HG03103 (cell line): Measurements from ENCODE around the gene OXGR1.
"Not testable (repeated sequence)": the region's sequence is repeated elsewhere in the genome, so short reads cannot be mapped to it uniquely, and the experiment has no call there.

Experiments
- ATAC-seq: cut with Tn5 transposase; IDR thresholded peaks from one replicate; pipeline ENCODE4 v1.9.1; 2021; ENCODE audit warnings: low read depth; ENCODE audit not compliant: unreplicated experiment

Gene OXGR1

DNA sequence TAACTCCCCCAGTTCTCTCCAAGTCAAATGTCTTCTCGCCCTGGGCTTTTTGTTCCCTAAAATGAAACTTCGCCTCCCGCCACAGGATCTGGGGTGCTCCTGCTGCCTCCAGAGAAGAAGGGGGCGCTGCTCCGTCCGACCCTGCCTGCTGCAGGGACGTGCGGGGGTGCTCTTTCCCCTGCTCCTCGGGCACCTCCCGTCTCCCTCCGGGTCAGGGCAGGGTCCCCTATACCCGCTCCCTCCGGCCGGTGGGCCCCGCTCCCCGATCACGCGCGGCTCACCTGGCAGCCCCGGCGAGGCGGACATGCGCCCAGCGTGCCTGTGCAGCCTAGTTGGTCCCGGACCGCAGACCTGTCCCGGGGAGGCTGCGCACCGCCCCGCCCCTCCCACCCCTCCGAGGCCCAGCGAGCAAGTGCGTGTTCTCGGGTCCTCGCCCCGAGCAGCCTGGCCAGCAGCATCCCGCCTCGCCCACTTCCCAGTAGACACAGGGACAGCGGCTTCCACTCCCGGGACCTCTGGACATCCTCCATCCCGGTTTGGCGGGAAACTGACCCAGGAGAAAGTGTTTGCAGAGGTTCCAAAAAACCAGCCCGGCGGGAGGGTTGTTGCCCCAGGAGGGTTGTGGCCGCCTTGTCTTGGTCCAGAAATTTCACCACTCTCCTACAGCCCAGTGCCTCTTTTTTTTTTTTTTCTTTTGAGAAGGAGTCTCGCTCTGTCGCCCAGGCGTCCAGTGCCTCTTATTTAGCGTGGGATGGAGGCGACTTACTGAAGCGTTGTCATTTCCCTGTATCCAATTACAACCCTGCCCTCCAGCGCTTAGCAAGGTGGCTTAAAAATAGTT, at the start of gene OXGR1:
OXGR1 (minus strand) TSS at position 460 of the 841 bp plus-strand sequence. CDS start 6,717 bp downstream, outside the sequence.
- ATAC-seq: no peak

GRCh38 chr13:97043302-97043701, 49.0 kb upstream of the OXGR1 start:
- ATAC-seq: no peak

DNA sequence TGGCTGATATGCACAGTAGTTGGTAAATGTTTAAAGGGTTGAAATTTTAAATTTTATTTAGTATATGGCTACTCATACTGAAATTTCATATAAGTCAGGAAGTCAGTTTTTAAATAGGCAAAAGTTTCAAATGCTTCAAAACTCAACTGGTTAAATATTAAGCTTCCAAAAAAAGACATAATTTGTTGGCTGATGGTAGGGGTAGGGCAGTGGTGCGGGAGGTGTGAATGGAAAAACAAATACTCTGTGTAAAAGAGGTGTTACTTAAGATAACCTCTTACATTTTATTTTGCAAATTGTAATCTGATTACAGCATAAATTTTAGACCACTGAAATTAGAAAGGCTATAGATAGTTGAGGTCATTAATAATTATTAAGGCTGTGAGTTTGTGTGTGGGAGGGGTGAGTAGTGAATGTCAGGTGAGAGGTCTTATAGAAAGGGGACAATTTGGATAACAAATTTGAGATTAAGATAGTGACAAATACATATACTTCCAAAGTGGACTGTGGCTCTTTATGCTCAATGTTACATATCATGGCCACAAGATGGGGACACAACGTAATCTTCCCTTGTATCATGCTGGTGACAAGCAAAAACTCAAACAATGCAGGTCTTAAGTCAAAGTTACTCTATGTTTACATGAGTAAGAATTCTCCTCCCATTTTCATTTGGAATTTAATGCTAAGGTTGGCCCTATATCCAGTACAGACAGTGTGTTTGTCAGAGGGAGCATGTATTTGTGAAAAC, 36.6 kb upstream of the OXGR1 start:
- ATAC-seq: no peak

GRCh38 chr13:97028441-97029299, 34.4 kb upstream of the OXGR1 start:
- peak; percentile 59 for ATAC-seq

GRCh38 chr13:97027162-97027554, 32.9 kb upstream of the OXGR1 start:
- ATAC-seq: no peak

GRCh38 chr13:97026531-97027161, 32.4 kb upstream of the OXGR1 start:
- ATAC-seq: no peak

- ATAC-seq: not testable (repeated sequence)
These were observed 29.5 kb upstream of the OXGR1 start for GRCh38 chr13:97023812-97024211.

GRCh38 chr13:97023117-97023516, 28.8 kb upstream of the OXGR1 start:
- ATAC-seq: no peak

GRCh38 chr13:97021241-97021640, 27.0 kb upstream of the OXGR1 start:
- ATAC-seq: no peak

GRCh38 chr13:97020689-97021240, 26.5 kb upstream of the OXGR1 start:
- no peak for ATAC-seq

- ATAC-seq: no peak
These were observed 25.9 kb upstream of the OXGR1 start for GRCh38 chr13:97020194-97020593.

DNA sequence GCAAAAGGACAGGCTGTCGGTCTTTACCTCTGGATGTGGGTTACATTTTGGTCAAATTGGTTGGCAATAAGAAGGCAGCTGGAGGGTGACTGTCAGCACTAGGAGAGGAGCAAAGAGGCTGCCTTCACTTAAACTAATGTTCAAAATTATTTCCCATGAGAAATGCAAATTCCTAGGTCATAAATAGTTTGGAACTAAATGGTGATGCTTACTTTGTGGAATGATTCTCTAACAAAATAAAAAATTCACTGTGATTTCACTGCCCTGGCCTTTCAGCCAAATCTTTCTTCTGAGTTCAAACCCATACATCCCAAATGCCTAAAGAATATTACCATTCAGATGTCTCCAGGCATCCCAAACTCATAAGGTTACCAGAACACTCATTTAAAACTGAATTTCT, 25.0 kb upstream of the OXGR1 start:
- no peak for ATAC-seq

GRCh38 chr13:97018029-97018819, 23.9 kb upstream of the OXGR1 start:
- ATAC-seq: peak; percentile 86

DNA sequence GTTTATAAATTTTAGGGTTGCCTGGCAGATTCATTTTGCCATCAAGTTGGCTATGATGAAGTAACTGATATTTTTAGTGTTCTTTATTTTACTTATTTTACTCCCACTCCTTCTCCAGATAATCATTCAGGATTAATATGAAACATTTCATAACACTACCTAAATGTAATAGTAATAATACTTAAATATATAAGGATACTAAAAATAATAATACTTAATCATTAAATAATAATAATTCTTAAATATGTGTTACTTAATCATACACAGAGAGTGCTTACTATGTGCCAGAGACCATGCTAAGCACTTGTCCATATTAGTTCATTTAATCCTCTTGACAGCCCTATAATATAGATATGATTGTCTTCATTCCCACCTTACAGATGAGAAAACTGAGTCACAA, 23.0 kb upstream of the OXGR1 start:
- no peak for ATAC-seq

DNA sequence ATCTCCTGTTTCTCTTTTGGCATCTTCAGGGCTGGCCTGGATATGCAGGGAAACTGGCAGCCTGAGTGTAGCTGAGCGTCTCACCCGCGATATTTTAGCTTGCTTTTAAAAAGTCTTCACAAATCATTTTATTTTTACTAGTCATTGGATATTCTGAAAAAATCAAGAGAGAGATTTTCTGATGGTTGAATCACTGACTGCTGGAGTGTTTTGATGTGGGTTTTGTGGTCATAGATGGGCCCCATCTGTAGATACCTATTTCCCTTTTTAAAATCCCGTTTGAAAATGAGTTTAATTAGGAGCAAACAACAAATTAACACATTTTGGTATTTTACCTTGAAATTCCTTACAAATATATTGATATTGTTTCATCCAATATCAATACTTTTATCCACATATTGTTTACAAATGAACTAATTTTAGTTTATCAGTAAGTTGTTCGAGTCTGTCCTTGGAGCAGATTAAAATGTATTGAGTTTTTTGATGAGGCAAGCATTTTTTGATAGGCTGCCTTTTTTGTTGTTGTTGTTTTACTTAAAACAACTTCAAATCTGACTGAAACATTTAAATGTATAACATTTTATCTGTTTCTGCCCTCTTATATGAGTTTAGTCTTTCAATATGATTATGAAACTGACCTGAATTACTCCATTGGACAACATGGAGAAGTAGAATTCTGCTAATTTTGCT, 21.5 kb upstream of the OXGR1 start:
- no peak for ATAC-seq

DNA sequence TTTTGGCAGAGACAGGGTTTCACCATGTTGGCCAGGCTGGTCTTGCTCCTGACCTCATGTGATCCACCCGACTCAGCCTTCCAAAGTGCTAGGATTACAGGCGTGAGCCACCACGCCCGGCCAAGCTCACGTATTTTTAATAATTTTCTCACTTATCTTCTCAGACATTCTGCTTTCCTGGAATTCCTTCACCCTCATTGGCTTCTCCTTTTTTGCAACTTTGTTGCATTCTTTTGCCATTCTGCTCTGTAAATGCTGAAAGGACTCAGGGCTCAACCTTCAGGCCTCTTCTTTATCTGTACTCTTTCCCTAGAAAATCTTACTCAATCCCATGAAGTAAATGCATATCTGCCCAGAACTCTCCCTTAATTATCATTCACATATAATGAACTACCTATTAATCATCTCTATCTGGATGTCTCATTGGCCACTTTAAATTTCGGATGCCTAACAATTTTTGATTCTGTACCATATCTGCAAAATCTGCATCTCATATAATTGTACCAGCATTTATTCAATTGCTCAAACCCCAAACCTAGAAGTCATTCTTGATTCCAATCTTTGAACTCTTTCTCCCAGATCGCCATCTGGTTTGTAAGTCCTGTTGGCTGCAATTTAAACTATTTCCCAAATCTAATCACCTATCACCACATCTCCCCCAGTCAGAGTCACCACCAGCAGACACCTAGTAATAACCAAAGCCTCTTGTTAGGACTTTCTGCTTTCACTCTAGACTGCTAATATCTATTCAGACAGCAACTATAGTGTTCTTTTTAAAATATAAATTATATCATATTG, 18.2 kb upstream of the OXGR1 start:
- no peak for ATAC-seq

DNA sequence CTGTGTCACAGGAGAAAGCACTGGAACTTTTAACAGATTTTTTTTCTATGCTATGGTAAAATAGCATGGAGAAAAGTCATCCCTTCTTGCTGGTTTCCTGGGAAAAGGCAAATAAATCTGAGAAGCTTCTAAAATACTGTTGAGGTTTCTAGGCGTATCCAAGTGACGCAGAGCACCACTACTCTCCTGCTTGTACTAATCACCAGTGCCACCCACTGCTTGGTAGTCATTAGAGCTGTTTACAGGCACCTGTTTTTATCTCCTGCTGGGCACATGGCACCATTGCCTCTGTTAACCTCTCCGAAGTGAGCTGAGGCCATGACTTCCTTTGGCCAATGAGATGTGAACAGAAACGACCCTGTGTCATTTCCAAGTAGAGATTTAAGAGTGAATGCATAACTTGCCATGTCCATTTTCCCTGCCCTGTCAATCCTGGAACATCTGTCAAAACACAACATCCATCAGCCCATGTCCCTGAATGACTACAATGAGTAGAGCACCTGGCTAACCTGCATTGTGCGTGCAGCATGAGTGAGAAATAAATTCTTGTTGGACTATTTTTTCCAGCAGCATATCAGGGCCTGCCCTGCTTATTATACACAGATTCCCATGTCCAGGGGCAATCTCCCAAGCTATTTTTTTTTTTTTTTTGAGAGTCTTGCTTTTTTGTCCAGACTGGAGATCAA, 17.3 kb upstream of the OXGR1 start:
- ATAC-seq: no peak
